Liver (tissue), 9 donors: ENCODE measurements around the gene ST14. TPM values are rescaled to one million over a fixed set of nuclear protein-coding genes. Genes with fewer than 3 reads are reported as not detected.

Experiments used
- DNase-seq: peaks from one replicate; pipeline ENCODE4 v3.0.0-alpha.2; 2017; ENCODE audit warnings: low spot score
- H3K27ac ChIP-seq, 2 donors: one replicate each; pipeline ENCODE4 v1.7.0; 2013; ENCODE audit warnings: inconsistent platforms in 2 of 2, low read length in 2 of 2, control low read depth in 1 of 2, low read depth in 1 of 2, mild to moderate bottlenecking in 1 of 2
- H3K27me3 ChIP-seq, 4 donors: one replicate each; pipeline versions ENCODE4 v1.6.1 to v1.7.0; 2013; ENCODE audit warnings: low read length in 3 of 4, inconsistent platforms in 1 of 4, mild to moderate bottlenecking in 1 of 4, moderate library complexity in 1 of 4; ENCODE audit not compliant: control insufficient read depth in 4 of 4, insufficient read depth in 4 of 4
- H3K36me3 ChIP-seq, 4 donors: one replicate each; pipeline versions ENCODE4 v1.6.1 to v1.7.0; 2013; ENCODE audit warnings: low read length in 3 of 4, mild to moderate bottlenecking in 3 of 4, low read depth in 1 of 4, moderate library complexity in 1 of 4; ENCODE audit not compliant: control insufficient read depth in 4 of 4, insufficient read depth in 3 of 4
- H3K4me1 ChIP-seq, 4 donors: one replicate each; pipeline versions ENCODE4 v1.6.1 to v1.7.0; 2013; ENCODE audit warnings: low read length in 3 of 4, mild to moderate bottlenecking in 3 of 4, moderate library complexity in 1 of 4; ENCODE audit not compliant: control insufficient read depth in 4 of 4, insufficient read depth in 4 of 4
- H3K4me3 ChIP-seq, 3 donors: one replicate each; pipeline versions ENCODE4 v1.6.1 to v1.7.0; 2013; ENCODE audit warnings: low read length in 3 of 3, control low read depth in 1 of 3, low read depth in 1 of 3, mild to moderate bottlenecking in 1 of 3
- H3K9ac ChIP-seq, 2 donors: one replicate each; pipeline ENCODE4 v1.7.0; 2013; ENCODE audit warnings: low read length in 2 of 2, mild to moderate bottlenecking in 2 of 2, moderate library complexity in 2 of 2, control low read depth in 1 of 2, low read depth in 1 of 2
- H3K9me3 ChIP-seq, 4 donors: one replicate each; pipeline versions ENCODE4 v1.6.1 to v1.7.0; 2013; ENCODE audit warnings: low read length in 3 of 4; ENCODE audit not compliant: control insufficient read depth in 4 of 4
- EGR1 ChIP-seq, 2 donors: IDR thresholded peaks; 2 replicates each; pipeline ENCODE4 v1.6.1; 2016 to 2018; ENCODE audit warnings: antibody characterized with exemption in 2 of 2, low read depth in 2 of 2
- FOXA1 ChIP-seq: IDR thresholded peaks from 2 replicates; pipeline ENCODE4 v1.6.1; 2016; ENCODE audit warnings: antibody characterized with exemption
- FOXA2 ChIP-seq: IDR thresholded peaks from 2 replicates; pipeline ENCODE4 v1.6.1; 2016; ENCODE audit warnings: antibody characterized with exemption
- GABPA ChIP-seq, 2 donors: IDR thresholded peaks in 1 of 2; conservative IDR thresholded peaks in 1 of 2; 2 replicates each; pipeline ENCODE4 v1.6.1; 2016; ENCODE audit warnings: antibody characterized with exemption in 2 of 2, mild to moderate bottlenecking in 1 of 2, moderate library complexity in 1 of 2
- HNF4A ChIP-seq, 2 donors: conservative IDR thresholded peaks; 2 replicates each; pipeline ENCODE4 v1.6.1; 2016; ENCODE audit warnings: antibody characterized with exemption in 2 of 2, mild to moderate bottlenecking in 2 of 2
- HNF4G ChIP-seq: IDR thresholded peaks from 2 replicates; pipeline ENCODE4 v1.6.1; 2016; ENCODE audit warnings: antibody characterized with exemption
- JUND ChIP-seq, 2 donors: IDR thresholded peaks; 2 replicates each; pipeline ENCODE4 v1.6.1; 2016; ENCODE audit warnings: antibody characterized with exemption in 2 of 2
- NR2F2 ChIP-seq: IDR thresholded peaks from 2 replicates; pipeline ENCODE4 v1.6.1; 2016; ENCODE audit warnings: antibody characterized with exemption
- RAD21 ChIP-seq, 2 donors: IDR thresholded peaks; 2 replicates each; pipeline ENCODE4 v1.6.1; 2016; ENCODE audit warnings: antibody characterized with exemption in 2 of 2, mild to moderate bottlenecking in 2 of 2
- RXRA ChIP-seq, 2 donors: IDR thresholded peaks; 2 replicates each; pipeline ENCODE4 v1.6.1; 2017 to 2018; ENCODE audit warnings: antibody characterized with exemption in 2 of 2, mild to moderate bottlenecking in 1 of 2
- SP1 ChIP-seq: IDR thresholded peaks from 2 replicates; pipeline ENCODE4 v1.6.1; 2018; ENCODE audit warnings: antibody characterized with exemption, mild to moderate bottlenecking
- TAF1 ChIP-seq: conservative IDR thresholded peaks from 2 replicates; pipeline ENCODE4 v1.6.1; 2016; ENCODE audit warnings: antibody characterized with exemption, mild to moderate bottlenecking
- YY1 ChIP-seq: IDR thresholded peaks from 2 replicates; pipeline ENCODE4 v1.6.1; 2016; ENCODE audit warnings: antibody characterized with exemption, mild to moderate bottlenecking
- WGBS: extraction: QIAGEN DNeasy Blood & Tissue Kit; methylation state at CpG from one replicate; pipeline ENCODE4 v1.1.7; 2013; 5-methylcytosine and 5-hydroxymethylcytosine counted together
- polyA plus RNA-seq, 2 donors: library from polyadenylated mRNA; stranded (reverse) in 1 of 2; unstranded in 1 of 2; fragments of 200-250 nt in 1 of 2; fragments of >200 nt in 1 of 2; fragmentation: Nextera tagmentation in 1 of 2; extraction: Ambion mirVana in 1 of 2; gene quantifications; one replicate each; pipeline versions ENCODE4 v1.2.1 to v1.2.3, GENCODE V29; 2013 to 2015
- total RNA-seq, 2 donors: library from RNA; depleted of rRNA; stranded (reverse); fragments of >200 nt; gene quantifications; one replicate each; pipeline ENCODE4 v1.2.3, GENCODE V29; 2014
- TF ChIP-seq, protein P1 (sequence below): fragments of 150-350 bp; IDR thresholded peaks from 2 replicates; pipeline ENCODE4 v1.5.1; 2017; ENCODE audit warnings: improper control_type of control experiment, low read depth, low read length; ENCODE audit not compliant: missing input control
- TF ChIP-seq, protein P2 (sequence below): IDR thresholded peaks from 2 replicates; pipeline ENCODE4 v1.6.1; 2016; ENCODE audit warnings: antibody characterized with exemption
- TF ChIP-seq, protein P3 (sequence below): IDR thresholded peaks from 2 replicates; pipeline ENCODE4 v1.6.1; 2016; ENCODE audit warnings: antibody characterized with exemption
- TF ChIP-seq, protein P4 (sequence below): IDR thresholded peaks from 2 replicates; pipeline ENCODE4 v1.6.1; 2016; ENCODE audit warnings: antibody characterized with exemption
- donor health status: healthy.
- donor health status: healthy.
- donor health status: healthy.
- donor health status: healthy.
- donor health status: healthy.

The ST14 gene
- total and polyA plus RNA-seq, 4 donors = 2.8 to 5.9 (median 4.5) TPM

DNA sequence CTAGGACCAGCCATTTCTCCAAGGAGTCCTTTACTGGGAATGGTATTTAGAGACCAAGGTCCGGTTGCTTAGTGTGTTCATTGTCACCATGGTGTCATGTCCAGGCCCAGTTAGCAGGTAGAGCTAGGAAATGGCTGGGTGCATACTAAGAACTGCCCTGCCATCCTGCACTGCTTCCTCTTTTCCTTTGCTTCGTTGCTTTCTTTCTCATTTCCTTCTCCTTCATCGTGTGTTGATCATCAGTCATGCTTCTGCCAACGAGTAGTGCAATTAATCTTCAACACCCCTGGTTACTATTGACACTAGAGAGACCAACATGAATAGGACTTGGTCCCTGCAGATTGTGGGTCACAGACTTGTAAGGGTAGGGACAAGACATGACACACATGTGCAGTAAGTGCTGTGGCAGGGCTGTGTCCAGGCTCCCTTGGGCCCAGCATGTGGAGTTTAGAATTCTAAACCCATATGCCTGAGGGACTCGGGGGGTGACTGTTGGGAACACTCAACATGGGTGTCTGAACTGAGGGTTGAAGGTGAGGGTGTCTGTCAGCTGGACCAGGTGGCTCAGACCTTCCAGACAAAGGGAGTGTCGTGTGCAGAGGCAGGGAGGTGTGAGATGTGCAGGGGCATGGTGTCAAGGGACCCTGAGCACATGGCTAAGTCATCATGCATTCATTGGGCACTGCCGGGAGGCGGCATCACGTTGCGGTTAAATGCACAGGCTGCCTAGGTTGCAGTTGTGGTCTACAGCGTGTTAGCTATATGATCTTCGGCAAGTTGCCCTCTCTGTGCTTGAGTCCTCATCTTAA lies 42.6 kb downstream of the ST14 start:
- Histone ChIP-seq H3K4me3 (no peak overlapping the region), H3K36me3 (no peaks in the 10 kb centered on the region), H3K27ac (no peak overlapping the region), H3K27me3 (no peaks in the 10 kb centered on the region), H3K9me3 (no peaks in the 10 kb centered on the region), H3K4me1 (no peaks in the 10 kb centered on the region), H3K9ac (no peak overlapping the region)
- WGBS = 89% methylated on average over 12 of the region's 12 CpGs
- TF ChIP-seq, protein P1, sequence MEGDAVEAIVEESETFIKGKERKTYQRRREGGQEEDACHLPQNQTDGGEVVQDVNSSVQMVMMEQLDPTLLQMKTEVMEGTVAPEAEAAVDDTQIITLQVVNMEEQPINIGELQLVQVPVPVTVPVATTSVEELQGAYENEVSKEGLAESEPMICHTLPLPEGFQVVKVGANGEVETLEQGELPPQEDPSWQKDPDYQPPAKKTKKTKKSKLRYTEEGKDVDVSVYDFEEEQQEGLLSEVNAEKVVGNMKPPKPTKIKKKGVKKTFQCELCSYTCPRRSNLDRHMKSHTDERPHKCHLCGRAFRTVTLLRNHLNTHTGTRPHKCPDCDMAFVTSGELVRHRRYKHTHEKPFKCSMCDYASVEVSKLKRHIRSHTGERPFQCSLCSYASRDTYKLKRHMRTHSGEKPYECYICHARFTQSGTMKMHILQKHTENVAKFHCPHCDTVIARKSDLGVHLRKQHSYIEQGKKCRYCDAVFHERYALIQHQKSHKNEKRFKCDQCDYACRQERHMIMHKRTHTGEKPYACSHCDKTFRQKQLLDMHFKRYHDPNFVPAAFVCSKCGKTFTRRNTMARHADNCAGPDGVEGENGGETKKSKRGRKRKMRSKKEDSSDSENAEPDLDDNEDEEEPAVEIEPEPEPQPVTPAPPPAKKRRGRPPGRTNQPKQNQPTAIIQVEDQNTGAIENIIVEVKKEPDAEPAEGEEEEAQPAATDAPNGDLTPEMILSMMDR = no peak
- TF ChIP-seq, protein P2, sequence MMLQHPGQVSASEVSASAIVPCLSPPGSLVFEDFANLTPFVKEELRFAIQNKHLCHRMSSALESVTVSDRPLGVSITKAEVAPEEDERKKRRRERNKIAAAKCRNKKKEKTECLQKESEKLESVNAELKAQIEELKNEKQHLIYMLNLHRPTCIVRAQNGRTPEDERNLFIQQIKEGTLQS = no peak
- TF ChIP-seq GABPA (IDR thresholded peaks at IDR 0.05 in 1 of 2, conservative IDR thresholded peaks at IDR 0.05 in 1 of 2) (no peak), SP1 (no peak), HNF4A (conservative IDR thresholded peaks at IDR 0.05) (no peak), EGR1 (IDR thresholded peaks at IDR 0.05; ENCODE audit: low read depth in 2 of 2) (no peak), RAD21 (IDR thresholded peaks at IDR 0.05) (no peak), TAF1 (no peak), FOXA1 (no peak), YY1 (no peak)
- TF ChIP-seq, protein P3, sequence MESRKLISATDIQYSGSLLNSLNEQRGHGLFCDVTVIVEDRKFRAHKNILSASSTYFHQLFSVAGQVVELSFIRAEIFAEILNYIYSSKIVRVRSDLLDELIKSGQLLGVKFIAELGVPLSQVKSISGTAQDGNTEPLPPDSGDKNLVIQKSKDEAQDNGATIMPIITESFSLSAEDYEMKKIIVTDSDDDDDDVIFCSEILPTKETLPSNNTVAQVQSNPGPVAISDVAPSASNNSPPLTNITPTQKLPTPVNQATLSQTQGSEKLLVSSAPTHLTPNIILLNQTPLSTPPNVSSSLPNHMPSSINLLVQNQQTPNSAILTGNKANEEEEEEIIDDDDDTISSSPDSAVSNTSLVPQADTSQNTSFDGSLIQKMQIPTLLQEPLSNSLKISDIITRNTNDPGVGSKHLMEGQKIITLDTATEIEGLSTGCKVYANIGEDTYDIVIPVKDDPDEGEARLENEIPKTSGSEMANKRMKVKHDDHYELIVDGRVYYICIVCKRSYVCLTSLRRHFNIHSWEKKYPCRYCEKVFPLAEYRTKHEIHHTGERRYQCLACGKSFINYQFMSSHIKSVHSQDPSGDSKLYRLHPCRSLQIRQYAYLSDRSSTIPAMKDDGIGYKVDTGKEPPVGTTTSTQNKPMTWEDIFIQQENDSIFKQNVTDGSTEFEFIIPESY = no peak
- TF ChIP-seq, protein P4, sequence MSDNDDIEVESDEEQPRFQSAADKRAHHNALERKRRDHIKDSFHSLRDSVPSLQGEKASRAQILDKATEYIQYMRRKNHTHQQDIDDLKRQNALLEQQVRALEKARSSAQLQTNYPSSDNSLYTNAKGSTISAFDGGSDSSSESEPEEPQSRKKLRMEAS = no peak
- DNase-seq = no peak

DNA sequence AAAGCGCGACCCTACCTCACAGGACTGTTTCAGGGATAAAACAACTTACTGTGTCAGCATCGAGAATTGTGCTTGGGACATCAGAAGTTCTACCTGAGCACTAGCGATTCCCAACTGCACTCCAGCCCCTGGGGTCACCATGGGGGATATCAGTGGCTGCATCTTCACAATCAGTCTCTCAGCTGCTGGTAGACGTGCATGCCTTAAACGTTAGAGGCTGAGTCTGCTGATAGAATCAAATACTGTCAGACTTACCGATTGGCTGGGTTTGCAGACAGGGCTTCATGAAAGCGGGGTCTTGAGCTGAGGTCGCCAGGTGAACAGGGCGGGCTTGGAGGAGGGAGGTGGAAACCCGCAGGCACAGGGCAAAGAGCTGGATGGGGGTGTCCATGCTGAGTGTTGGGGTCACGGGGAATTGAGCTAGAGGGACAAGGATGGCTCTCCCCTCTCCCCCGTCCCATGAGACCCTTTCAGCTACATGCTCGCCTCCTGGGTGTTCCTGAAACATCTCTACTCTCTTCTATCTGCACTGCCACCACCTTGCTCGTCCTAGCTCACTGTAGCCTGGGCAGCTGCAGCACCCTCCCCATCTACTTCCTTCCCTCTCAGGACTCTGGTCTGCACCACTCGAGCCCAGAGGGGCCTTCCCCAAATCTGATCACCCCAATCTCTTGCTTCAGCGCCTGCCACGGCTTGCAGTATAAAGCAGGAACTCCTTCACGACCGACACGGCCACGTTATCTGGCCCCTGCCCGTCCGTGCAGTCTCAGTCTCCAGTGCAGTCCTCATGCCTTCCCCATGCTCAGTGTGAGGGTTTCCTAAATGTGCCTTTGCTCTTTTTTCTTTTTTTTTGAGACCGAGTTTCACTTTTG lies 43.5 kb downstream of the ST14 start:
- Histone ChIP-seq H3K4me1 (no peaks in the 10 kb centered on the region), H3K27me3 (no peaks in the 10 kb centered on the region), H3K9ac (no peak overlapping the region), H3K27ac (no peak overlapping the region), H3K4me3 (no peak overlapping the region), H3K9me3 (no peaks in the 10 kb centered on the region), H3K36me3 (no peaks in the 10 kb centered on the region)
- DNase-seq = no peak
- TF ChIP-seq TAF1 (no peak), GABPA (IDR thresholded peaks at IDR 0.05 in 1 of 2, conservative IDR thresholded peaks at IDR 0.05 in 1 of 2) (no peak), EGR1 (IDR thresholded peaks at IDR 0.05; ENCODE audit: low read depth in 2 of 2) (no peak), RAD21 (IDR thresholded peaks at IDR 0.05) (no peak), NR2F2 (no peak), YY1 (no peak), HNF4A (conservative IDR thresholded peaks at IDR 0.05) (no peak), JUND (IDR thresholded peaks at IDR 0.05) (no peak), RXRA (IDR thresholded peaks at IDR 0.05) (no peak), FOXA1 (no peak), SP1 (no peak), FOXA2 (no peak), HNF4G (no peak)
- TF ChIP-seq, protein P2 = no peak
- TF ChIP-seq, protein P3 = no peak
- TF ChIP-seq, protein P4 = no peak
- TF ChIP-seq, protein P1 = no peak
- WGBS = 88% methylated on average over 25 of the region's 25 CpGs
